WTC11 (cell line): ENCODE measurements around the gene PIK3R6. TPM values are rescaled to one million over a fixed set of nuclear protein-coding genes. Genes with fewer than 3 reads are reported as not detected.

Experiments
- ATAC-seq: fragments of 200-7000 bp; cut with Tn5 transposase; 2 replicates; pipeline ENCODE4 v1.10.0; 2021; ENCODE audit warnings: mild to moderate bottlenecking, moderate library complexity
- CTCF ChIA-PET: fragments of 300-600 bp; sonication (Branson Sonifier 250); formaldehyde crosslinking; loops from one replicate; lab custom pipeline; 2021; ENCODE audit warnings: antibody characterized with exemption; lab: Charles Lee
- POLR2A ChIA-PET: fragments of 350-600 bp; sonication (Branson Sonifier 250); formaldehyde crosslinking; loops from one replicate; lab custom pipeline; 2021; ENCODE audit warnings: antibody characterized with exemption; lab: Charles Lee
- DNase-seq: peaks from one replicate; pipeline ENCODE4 v3.0.0; 2021; ENCODE audit warnings: low spot score
- H3K27ac Mint-ChIP-seq: 2 replicates; pipeline ENCODE4 v1.8.0; 2021; ENCODE audit warnings: mixed read lengths
- H3K27me3 Mint-ChIP-seq: 2 replicates; pipeline ENCODE4 v1.8.0; 2021; ENCODE audit warnings: low read depth, mild to moderate bottlenecking, moderate library complexity, mixed read lengths
- H3K36me3 Mint-ChIP-seq: 2 replicates; pipeline ENCODE4 v1.8.0; 2021; ENCODE audit warnings: mixed read lengths
- H3K4me1 Mint-ChIP-seq: 2 replicates; pipeline ENCODE4 v1.8.0; 2022; ENCODE audit warnings: mixed read lengths
- H3K4me3 Mint-ChIP-seq: 2 replicates; pipeline ENCODE4 v1.8.0; 2021; ENCODE audit warnings: mild to moderate bottlenecking, moderate library complexity, mixed read lengths
- H3K9me3 Mint-ChIP-seq: 2 replicates; pipeline ENCODE4 v1.8.0; 2021; ENCODE audit warnings: mixed read lengths
- ATF1 ChIP-seq: sonication (generic); formaldehyde crosslinking; IDR thresholded peaks from 2 replicates; pipeline ENCODE4 v1.8.1; 2023; ENCODE audit warnings: mild to moderate bottlenecking, moderate library complexity, missing genetic modification reagents
- EMX1 ChIP-seq: fragments of 250-450 bp; sonication (Bioruptor Pico); IDR thresholded peaks from 2 replicates; pipeline ENCODE4 v1.8.0; 2021; ENCODE audit warnings: mild to moderate bottlenecking
- ESRRA ChIP-seq: sonication (generic); formaldehyde crosslinking; IDR thresholded peaks from 2 replicates; pipeline ENCODE4 v1.8.1; 2022; ENCODE audit warnings: mild to moderate bottlenecking, missing genetic modification reagents, borderline replicate concordance
- GTF2I ChIP-seq: fragments of 250-450 bp; sonication (Bioruptor Pico); conservative IDR thresholded peaks from 2 replicates; pipeline ENCODE4 v1.4.0; 2021; ENCODE audit warnings: mild to moderate bottlenecking
- JUN ChIP-seq: sonication (generic); formaldehyde crosslinking; IDR thresholded peaks from 2 replicates; pipeline ENCODE4 v1.8.0; 2023; ENCODE audit warnings: mild to moderate bottlenecking, missing genetic modification reagents
- KAT7 ChIP-seq: sonication (generic); formaldehyde crosslinking; IDR thresholded peaks from 2 replicates; pipeline ENCODE4 v1.8.1; 2023; ENCODE audit warnings: missing genetic modification reagents, mild to moderate bottlenecking, borderline replicate concordance
- MYBL2 ChIP-seq: sonication (generic); formaldehyde crosslinking; IDR thresholded peaks from 2 replicates; pipeline ENCODE4 v1.8.1; 2023; ENCODE audit warnings: mild to moderate bottlenecking, moderate library complexity, missing genetic modification reagents
- NFE2L1 ChIP-seq: sonication (generic); formaldehyde crosslinking; IDR thresholded peaks from 2 replicates; pipeline ENCODE4 v1.8.1; 2023; ENCODE audit warnings: missing genetic modification reagents
- NFYB ChIP-seq: sonication (generic); formaldehyde crosslinking; conservative IDR thresholded peaks from 2 replicates; pipeline ENCODE4 v1.8.0; 2022; ENCODE audit warnings: low read depth, missing genetic modification reagents
- NR3C1 ChIP-seq: sonication (generic); formaldehyde crosslinking; conservative IDR thresholded peaks from 2 replicates; pipeline ENCODE4 v1.8.1; 2023; ENCODE audit warnings: low read depth, mild to moderate bottlenecking, missing genetic modification reagents
- SP1 ChIP-seq: sonication (generic); formaldehyde crosslinking; conservative IDR thresholded peaks from 2 replicates; pipeline ENCODE4 v1.8.1; 2022; ENCODE audit warnings: missing genetic modification reagents
- TCF7 ChIP-seq: sonication (generic); formaldehyde crosslinking; IDR thresholded peaks from 2 replicates; pipeline ENCODE4 v1.8.0; 2022; ENCODE audit warnings: mild to moderate bottlenecking, low read depth, missing genetic modification reagents, moderate library complexity
- TP53 ChIP-seq: sonication (generic); formaldehyde crosslinking; IDR thresholded peaks from 2 replicates; pipeline ENCODE4 v1.8.1; 2023; ENCODE audit warnings: mild to moderate bottlenecking, missing genetic modification reagents
- ZNF138 ChIP-seq: sonication (generic); formaldehyde crosslinking; conservative IDR thresholded peaks from 2 replicates; pipeline ENCODE4 v1.8.1; 2022; ENCODE audit warnings: mild to moderate bottlenecking, moderate library complexity, missing genetic modification reagents
- ZNF232 ChIP-seq: sonication (generic); formaldehyde crosslinking; IDR thresholded peaks from 2 replicates; pipeline ENCODE4 v1.8.0; 2022; ENCODE audit warnings: mild to moderate bottlenecking, missing genetic modification reagents
- ZNF263 ChIP-seq: sonication (generic); formaldehyde crosslinking; IDR thresholded peaks from 2 replicates; pipeline ENCODE4 v1.8.1; 2022; ENCODE audit warnings: low read depth, mild to moderate bottlenecking, moderate library complexity, missing genetic modification reagents
- ZNF317 ChIP-seq: sonication (generic); formaldehyde crosslinking; IDR thresholded peaks from 2 replicates; pipeline ENCODE4 v1.8.1; 2023; ENCODE audit warnings: low read depth, mild to moderate bottlenecking, moderate library complexity, missing genetic modification reagents, borderline replicate concordance
- ZNF396 ChIP-seq: fragments of 250-450 bp; sonication (Bioruptor Pico); IDR thresholded peaks from 2 replicates; pipeline ENCODE4 v1.8.0; 2021; ENCODE audit warnings: mild to moderate bottlenecking, moderate library complexity, borderline replicate concordance
- total RNA-seq: library from RNA; stranded (reverse); gene quantifications from 3 replicates; pipeline ENCODE4 v1.2.3, GENCODE V29; 2021
- TF ChIP-seq, protein P1 (sequence below): fragments of 250-450 bp; sonication (Bioruptor Pico); IDR thresholded peaks from 2 replicates; pipeline ENCODE4 v1.9.0; 2021; ENCODE audit warnings: mild to moderate bottlenecking
- TF ChIP-seq, protein P2 (sequence below): fragments of 250-450 bp; sonication (Bioruptor Pico); IDR thresholded peaks from 2 replicates; pipeline ENCODE4 v1.8.0; 2021; ENCODE audit warnings: mild to moderate bottlenecking
- TF ChIP-seq, protein P3 (sequence below): fragments of 250-450 bp; sonication (Bioruptor Pico); IDR thresholded peaks from 2 replicates; pipeline ENCODE4 v1.9.0; 2021; ENCODE audit warnings: mild to moderate bottlenecking, borderline replicate concordance
- TF ChIP-seq, protein P4 (sequence below): sonication (generic); formaldehyde crosslinking; IDR thresholded peaks from 2 replicates; pipeline ENCODE4 v1.8.1; 2023; ENCODE audit warnings: mild to moderate bottlenecking, missing genetic modification reagents, borderline replicate concordance
- TF ChIP-seq, protein P5 (sequence below): fragments of 250-450 bp; sonication (Bioruptor Pico); IDR thresholded peaks from 2 replicates; pipeline ENCODE4 v1.9.0; 2021; ENCODE audit warnings: mild to moderate bottlenecking

PIK3R6 gene
- total RNA-seq, 1 experiment from 2014 or later, result 0.15 TPM

DNA sequence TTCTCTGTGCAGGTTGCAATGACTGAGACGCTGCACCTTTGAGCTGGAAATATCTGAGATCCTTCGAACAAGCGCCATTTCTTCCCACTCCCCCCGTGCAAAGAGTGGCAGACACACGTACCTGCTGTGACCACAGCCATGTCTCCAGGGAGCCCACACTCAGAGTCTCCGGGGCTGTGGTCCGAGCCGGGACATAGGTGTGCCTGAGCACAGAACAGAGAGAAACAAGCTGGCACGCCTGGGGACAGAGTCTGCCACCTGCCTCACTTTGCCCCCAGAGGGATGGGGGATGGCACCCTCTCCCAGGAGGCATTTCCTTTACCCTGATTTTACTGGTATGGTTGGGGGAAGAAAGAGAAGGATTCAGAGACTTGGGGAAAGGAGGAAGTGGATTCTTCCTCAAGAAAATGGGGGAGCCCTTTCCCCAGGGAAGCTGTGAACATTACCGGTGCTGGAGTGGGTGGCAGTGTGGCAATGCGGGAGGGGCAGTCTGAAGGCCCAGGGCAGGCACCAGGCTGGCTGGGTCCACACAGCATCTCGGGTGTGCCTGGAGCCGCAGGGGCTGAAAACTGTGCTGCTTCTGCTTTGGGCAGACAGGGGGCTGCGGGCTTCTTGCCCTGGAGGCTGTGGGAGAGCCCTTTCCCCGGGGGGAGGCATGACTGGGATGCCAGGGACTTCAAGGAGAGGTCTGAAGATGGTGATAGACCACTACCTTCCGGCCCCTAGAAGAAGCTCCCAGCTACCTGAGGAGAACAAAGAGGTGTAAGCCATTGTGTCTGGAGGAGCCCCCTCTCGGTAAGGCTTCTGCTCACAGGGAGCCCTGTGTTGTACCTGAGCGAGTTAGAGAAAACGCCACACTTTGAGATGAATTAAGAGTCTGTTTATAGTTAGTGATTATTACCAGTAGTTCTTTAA is 6.6 kb upstream of the PIK3R6 start (continued):
- no peak for TF ChIP-seq ZNF232
- no peak for TF ChIP-seq ZNF396 (CRISPR knock-in tag)
- TF ChIP-seq, protein P1, sequence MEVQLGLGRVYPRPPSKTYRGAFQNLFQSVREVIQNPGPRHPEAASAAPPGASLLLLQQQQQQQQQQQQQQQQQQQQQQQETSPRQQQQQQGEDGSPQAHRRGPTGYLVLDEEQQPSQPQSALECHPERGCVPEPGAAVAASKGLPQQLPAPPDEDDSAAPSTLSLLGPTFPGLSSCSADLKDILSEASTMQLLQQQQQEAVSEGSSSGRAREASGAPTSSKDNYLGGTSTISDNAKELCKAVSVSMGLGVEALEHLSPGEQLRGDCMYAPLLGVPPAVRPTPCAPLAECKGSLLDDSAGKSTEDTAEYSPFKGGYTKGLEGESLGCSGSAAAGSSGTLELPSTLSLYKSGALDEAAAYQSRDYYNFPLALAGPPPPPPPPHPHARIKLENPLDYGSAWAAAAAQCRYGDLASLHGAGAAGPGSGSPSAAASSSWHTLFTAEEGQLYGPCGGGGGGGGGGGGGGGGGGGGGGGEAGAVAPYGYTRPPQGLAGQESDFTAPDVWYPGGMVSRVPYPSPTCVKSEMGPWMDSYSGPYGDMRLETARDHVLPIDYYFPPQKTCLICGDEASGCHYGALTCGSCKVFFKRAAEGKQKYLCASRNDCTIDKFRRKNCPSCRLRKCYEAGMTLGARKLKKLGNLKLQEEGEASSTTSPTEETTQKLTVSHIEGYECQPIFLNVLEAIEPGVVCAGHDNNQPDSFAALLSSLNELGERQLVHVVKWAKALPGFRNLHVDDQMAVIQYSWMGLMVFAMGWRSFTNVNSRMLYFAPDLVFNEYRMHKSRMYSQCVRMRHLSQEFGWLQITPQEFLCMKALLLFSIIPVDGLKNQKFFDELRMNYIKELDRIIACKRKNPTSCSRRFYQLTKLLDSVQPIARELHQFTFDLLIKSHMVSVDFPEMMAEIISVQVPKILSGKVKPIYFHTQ (CRISPR knock-in tag), result no peak
- TF ChIP-seq GTF2I, result no peak

DNA sequence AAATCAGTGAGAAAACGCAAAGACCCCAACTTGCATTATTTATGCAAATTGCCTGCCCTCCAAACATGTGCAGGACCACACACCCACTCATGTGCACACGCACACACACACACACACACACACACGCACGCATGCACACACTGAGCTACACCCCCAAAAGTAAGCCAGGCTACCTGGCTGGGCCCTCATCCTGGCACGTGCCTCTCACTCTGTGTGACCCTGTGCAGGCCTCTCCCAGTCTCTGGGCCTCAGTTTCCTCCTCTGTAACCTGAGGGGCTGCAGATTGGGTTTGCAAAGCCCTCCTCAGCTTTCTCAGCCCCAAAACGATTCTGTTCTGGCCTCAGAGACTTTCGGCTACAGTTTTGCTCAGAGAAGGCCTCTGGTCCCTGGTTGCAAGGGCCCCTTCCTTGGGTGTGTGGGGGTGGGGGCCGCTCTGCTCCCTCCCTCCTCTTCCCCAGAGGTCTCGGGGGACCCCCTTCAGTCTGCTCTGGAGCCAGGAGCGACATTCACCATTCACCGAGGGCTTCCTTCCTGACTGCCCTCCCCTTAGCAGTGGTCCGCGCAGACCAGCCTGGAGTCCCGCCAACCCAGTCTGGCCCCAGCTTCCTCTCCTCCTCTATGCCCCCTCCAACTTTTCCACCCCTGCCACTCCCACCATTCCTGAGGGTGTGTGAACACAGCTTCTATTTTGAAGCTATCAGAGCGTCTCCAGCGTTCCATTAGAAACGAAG is 5.4 kb upstream of the PIK3R6 start:
- POLR2A ChIA-PET, result no interaction called here

DNA sequence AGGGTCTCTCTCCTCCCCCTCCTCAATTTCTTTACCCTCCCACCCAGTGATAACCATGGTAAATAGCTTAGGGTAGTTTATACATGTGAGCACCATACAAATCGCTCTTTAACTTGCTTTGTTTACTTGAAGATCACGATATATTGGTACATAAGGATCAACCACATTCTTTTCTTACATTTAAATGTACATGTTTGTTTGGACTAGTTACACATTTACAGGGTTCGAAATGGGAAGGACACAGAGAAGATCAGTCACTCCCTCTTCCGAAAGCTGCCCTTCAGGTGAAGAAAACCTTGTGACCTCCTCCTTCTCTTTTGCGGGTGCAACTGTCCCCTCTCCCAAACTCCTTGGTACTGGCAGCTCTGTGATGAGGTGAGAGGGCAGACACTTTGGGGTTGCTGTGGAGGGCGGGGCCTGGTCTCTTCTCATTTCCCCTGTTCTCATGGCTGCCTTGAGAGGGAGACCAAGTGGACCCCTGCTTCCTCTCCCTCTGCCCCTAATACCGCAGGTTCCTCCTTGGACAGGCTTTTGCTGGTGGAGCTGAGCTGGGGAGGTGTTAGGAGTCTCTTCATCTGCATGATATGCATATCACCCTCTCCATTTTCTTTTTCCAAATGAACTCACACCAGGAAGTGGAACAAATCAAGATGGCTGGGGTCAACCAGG is 4.7 kb upstream of the PIK3R6 start:
- H3K4me1 Mint-ChIP-seq, result peaks cover 35% of the 10 kb centered on the region
- POLR2A ChIA-PET, result no interaction called here
- no peak overlapping the region for H3K4me3 Mint-ChIP-seq
- no peaks in the 10 kb centered on the region for H3K36me3 Mint-ChIP-seq
- CTCF ChIA-PET, result interaction anchor here (1.0 to 1.2 kb wide), 2 partner anchors 16 to 42 kb away, joined by 3 read pairs; no protein-coding TSS in a partner anchor
- no peak overlapping the region for H3K27ac Mint-ChIP-seq
- H3K27me3 Mint-ChIP-seq, result no peaks in the 10 kb centered on the region
- no peak for ATAC-seq
- H3K9me3 Mint-ChIP-seq, result no peaks in the 10 kb centered on the region
- DNase-seq, result no peak
- TF ChIP-seq ATF1 (CRISPR knock-in tag) (no peak), NR3C1 (CRISPR knock-in tag) (no peak), NFYB (no peak), SP1 (CRISPR knock-in tag) (no peak), ZNF138 (CRISPR knock-in tag) (no peak)
- TF ChIP-seq, protein P2, sequence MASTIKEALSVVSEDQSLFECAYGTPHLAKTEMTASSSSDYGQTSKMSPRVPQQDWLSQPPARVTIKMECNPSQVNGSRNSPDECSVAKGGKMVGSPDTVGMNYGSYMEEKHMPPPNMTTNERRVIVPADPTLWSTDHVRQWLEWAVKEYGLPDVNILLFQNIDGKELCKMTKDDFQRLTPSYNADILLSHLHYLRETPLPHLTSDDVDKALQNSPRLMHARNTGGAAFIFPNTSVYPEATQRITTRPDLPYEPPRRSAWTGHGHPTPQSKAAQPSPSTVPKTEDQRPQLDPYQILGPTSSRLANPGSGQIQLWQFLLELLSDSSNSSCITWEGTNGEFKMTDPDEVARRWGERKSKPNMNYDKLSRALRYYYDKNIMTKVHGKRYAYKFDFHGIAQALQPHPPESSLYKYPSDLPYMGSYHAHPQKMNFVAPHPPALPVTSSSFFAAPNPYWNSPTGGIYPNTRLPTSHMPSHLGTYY, result no peak
- TF ChIP-seq, protein P3, sequence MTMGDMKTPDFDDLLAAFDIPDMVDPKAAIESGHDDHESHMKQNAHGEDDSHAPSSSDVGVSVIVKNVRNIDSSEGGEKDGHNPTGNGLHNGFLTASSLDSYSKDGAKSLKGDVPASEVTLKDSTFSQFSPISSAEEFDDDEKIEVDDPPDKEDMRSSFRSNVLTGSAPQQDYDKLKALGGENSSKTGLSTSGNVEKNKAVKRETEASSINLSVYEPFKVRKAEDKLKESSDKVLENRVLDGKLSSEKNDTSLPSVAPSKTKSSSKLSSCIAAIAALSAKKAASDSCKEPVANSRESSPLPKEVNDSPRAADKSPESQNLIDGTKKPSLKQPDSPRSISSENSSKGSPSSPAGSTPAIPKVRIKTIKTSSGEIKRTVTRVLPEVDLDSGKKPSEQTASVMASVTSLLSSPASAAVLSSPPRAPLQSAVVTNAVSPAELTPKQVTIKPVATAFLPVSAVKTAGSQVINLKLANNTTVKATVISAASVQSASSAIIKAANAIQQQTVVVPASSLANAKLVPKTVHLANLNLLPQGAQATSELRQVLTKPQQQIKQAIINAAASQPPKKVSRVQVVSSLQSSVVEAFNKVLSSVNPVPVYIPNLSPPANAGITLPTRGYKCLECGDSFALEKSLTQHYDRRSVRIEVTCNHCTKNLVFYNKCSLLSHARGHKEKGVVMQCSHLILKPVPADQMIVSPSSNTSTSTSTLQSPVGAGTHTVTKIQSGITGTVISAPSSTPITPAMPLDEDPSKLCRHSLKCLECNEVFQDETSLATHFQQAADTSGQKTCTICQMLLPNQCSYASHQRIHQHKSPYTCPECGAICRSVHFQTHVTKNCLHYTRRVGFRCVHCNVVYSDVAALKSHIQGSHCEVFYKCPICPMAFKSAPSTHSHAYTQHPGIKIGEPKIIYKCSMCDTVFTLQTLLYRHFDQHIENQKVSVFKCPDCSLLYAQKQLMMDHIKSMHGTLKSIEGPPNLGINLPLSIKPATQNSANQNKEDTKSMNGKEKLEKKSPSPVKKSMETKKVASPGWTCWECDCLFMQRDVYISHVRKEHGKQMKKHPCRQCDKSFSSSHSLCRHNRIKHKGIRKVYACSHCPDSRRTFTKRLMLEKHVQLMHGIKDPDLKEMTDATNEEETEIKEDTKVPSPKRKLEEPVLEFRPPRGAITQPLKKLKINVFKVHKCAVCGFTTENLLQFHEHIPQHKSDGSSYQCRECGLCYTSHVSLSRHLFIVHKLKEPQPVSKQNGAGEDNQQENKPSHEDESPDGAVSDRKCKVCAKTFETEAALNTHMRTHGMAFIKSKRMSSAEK (CRISPR knock-in tag), result no peak
- TF ChIP-seq, protein P4, sequence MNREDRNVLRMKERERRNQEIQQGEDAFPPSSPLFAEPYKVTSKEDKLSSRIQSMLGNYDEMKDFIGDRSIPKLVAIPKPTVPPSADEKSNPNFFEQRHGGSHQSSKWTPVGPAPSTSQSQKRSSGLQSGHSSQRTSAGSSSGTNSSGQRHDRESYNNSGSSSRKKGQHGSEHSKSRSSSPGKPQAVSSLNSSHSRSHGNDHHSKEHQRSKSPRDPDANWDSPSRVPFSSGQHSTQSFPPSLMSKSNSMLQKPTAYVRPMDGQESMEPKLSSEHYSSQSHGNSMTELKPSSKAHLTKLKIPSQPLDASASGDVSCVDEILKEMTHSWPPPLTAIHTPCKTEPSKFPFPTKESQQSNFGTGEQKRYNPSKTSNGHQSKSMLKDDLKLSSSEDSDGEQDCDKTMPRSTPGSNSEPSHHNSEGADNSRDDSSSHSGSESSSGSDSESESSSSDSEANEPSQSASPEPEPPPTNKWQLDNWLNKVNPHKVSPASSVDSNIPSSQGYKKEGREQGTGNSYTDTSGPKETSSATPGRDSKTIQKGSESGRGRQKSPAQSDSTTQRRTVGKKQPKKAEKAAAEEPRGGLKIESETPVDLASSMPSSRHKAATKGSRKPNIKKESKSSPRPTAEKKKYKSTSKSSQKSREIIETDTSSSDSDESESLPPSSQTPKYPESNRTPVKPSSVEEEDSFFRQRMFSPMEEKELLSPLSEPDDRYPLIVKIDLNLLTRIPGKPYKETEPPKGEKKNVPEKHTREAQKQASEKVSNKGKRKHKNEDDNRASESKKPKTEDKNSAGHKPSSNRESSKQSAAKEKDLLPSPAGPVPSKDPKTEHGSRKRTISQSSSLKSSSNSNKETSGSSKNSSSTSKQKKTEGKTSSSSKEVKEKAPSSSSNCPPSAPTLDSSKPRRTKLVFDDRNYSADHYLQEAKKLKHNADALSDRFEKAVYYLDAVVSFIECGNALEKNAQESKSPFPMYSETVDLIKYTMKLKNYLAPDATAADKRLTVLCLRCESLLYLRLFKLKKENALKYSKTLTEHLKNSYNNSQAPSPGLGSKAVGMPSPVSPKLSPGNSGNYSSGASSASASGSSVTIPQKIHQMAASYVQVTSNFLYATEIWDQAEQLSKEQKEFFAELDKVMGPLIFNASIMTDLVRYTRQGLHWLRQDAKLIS (CRISPR knock-in tag), result no peak

More for the DNA sequence above, 5.4 kb upstream of the PIK3R6 start:
- ATAC-seq (no peak), DNase-seq (no peak)
- Mint-ChIP-seq H3K36me3 (no peaks in the 10 kb centered on the region), H3K4me1 (peaks cover 35% of the 10 kb centered on the region), H3K4me3 (no peak overlapping the region), H3K9me3 (no peaks in the 10 kb centered on the region), H3K27me3 (no peaks in the 10 kb centered on the region), H3K27ac (no peak overlapping the region)
- CTCF ChIA-PET, result interaction anchor here (1.2 kb wide), 1 partner anchor 16 kb away, joined by 3 read pairs; no protein-coding TSS in a partner anchor
- no peak for TF ChIP-seq JUN (CRISPR knock-in tag)
- no peak for TF ChIP-seq ESRRA (CRISPR knock-in tag)
- TF ChIP-seq, protein P5, sequence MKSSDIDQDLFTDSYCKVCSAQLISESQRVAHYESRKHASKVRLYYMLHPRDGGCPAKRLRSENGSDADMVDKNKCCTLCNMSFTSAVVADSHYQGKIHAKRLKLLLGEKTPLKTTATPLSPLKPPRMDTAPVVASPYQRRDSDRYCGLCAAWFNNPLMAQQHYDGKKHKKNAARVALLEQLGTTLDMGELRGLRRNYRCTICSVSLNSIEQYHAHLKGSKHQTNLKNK (CRISPR knock-in tag), result no peak
- TF ChIP-seq ZNF263, result no peak
- TF ChIP-seq NFE2L1 (CRISPR knock-in tag), result no peak
- TF ChIP-seq ZNF317 (CRISPR knock-in tag), result no peak
- TF ChIP-seq SP1 (CRISPR knock-in tag), result no peak
- TF ChIP-seq KAT7 (CRISPR knock-in tag), result no peak
- TF ChIP-seq MYBL2 (CRISPR knock-in tag), result no peak
- no peak for TF ChIP-seq TP53 (CRISPR knock-in tag)
- TF ChIP-seq EMX1 (CRISPR knock-in tag), result no peak
- TF ChIP-seq ZNF138 (CRISPR knock-in tag), result no peak
- TF ChIP-seq TCF7 (CRISPR knock-in tag), result no peak
